ENCODE data around the gene CLK4.

The CLK4 gene

GRCh38 chr5:178650214-178650613 is 23.4 kb upstream of the CLK4 start:
- no peak for TF ChIP-seq CTCF (IDR thresholded peaks at IDR 0.05)

GRCh38 chr5:178649580-178649979 is 22.7 kb upstream of the CLK4 start:
- TF ChIP-seq CTCF (IDR thresholded peaks at IDR 0.05), result no peak

- TF ChIP-seq CTCF (IDR thresholded peaks at IDR 0.05), result no peak
Observed at GRCh38 chr5:178644826-178645545, 18.1 kb upstream of the CLK4 start.

GRCh38 chr5:178642351-178642909 is 15.6 kb upstream of the CLK4 start:
- no peak for TF ChIP-seq CTCF (IDR thresholded peaks at IDR 0.05)

GRCh38 chr5:178641711-178642110 is 14.9 kb upstream of the CLK4 start:
- no peak for TF ChIP-seq CTCF (IDR thresholded peaks at IDR 0.05)

GRCh38 chr5:178640331-178641045 is 13.6 kb upstream of the CLK4 start:
- TF ChIP-seq CTCF (IDR thresholded peaks at IDR 0.05), result no peak

- TF ChIP-seq CTCF (IDR thresholded peaks at IDR 0.05), result no peak
Observed at GRCh38 chr5:178637356-178638074, 10.7 kb upstream of the CLK4 start.
